Stimulated activated CD8-positive, alpha-beta memory T cell treated with anti-CD3 and anti-CD28 coated beads, Interleukin-15, amount 100 ng/mL, for 24 hours (primary cell): ENCODE measurements around the gene SIRT5.

Source experiments
- DNase-seq: peaks from one replicate; pipeline ENCODE4 v3.0.0-alpha.2; 2020; ENCODE audit warnings: low read depth

Gene SIRT5

GRCh38 chr6:13589801-13590200 is 15.4 kb downstream of the SIRT5 start:
- DNase-seq: no peak

DNA sequence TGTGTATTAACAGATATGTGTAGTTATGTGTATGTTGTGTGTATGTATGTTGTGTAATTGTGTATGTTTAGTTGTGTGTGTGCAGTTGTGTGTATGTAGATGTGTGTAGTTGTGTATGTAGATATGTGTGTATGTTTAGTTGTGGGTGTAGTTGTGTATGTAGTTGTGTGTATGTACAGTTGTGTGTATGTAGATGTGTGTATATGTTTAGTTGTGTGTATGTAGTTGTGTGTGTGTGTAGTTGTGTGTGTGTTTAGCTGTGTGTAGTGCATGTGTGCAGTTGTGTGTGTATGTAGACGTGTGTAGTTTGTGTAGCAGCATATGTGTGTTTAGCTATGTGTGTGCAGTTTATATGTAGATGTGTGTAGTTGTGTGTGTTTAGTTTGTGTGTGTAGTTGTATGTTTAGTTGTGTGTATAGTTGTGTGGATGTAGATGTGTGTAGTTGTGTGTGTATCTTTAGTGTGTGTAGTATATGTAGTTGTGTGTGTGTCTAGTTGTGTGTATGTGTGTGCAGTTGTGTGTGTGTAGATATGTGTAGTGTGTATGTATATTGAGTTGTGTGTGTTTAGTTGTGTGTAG is 16.3 kb downstream of the SIRT5 start:
- no peak for DNase-seq

DNA sequence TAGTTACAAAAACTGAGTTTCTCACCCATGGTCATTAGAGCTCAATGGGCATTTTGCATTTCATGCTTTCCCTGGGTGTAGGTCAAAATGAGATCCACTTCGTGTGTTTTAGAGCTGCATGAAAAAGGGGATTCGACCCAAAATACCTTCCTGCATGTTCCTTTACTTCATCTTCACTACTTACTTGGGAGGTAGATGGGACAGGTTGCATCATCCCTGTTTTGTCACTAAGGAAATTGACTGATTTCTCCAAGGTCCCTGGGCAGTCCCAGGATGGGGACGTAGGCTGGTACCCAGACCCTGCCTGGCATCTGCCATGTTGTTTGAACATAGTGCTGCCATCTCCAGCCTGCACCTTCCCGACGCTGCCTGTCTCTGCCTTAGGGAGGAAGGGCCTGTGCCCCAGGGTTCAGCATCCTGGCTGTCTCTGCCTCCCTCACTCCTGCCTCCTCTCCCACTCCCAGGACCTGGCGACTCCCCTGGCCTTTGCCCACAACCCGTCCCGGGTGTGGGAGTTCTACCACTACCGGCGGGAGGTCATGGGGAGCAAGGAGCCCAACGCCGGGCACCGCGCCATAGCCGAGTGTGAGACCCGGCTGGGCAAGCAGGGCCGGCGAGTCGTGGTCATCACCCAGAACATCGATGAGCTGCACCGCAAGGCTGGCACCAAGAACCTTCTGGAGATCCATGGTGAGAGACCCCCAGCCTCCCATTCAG is 17.0 kb downstream of the SIRT5 start:
- no peak for DNase-seq

GRCh38 chr6:13593103-13593502 is 18.7 kb downstream of the SIRT5 start:
- DNase-seq: no peak

DNA sequence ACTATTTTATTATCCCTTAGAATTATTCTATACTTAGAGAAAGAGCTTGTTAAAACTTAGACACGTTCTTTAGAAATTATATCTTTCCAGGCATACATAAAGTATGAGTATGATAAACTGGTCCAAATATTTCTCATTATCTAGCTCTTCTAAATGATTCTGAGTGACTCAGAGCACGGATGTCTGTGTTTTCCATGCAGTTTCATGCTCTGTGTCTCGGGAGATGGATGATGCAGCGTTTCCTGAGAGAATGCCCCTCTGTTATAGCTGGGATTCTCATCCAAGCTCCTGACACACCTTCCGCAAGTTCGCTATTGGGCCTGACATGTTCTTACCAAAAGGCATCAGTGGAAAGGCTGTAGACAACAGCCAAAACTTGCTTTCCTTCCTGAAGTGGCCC is 19.3 kb downstream of the SIRT5 start:
- DNase-seq: no peak

GRCh38 chr6:13597073-13597472 is 22.7 kb downstream of the SIRT5 start:
- DNase-seq: no peak

GRCh38 chr6:13600036-13600435 is 25.6 kb downstream of the SIRT5 start:
- DNase-seq: no peak

DNA sequence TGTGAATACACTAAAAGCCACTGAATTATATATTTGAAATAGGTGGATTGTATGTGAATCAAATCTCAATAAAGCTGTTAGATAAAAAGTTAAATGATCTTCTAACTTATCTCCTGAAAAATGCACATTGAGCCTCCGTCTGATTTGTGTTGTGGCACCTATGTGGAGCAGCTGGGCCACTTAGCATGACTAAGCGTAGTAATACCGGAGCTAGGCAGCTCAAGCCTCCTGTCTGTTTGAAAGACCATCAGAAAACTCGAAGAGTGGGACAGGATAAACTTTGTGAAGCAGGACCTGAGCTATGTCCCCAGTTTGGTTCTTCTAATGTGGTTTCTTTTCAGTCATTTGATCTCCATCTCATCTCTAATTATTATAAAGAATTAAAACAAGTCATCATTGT is 29.7 kb downstream of the SIRT5 start:
- DNase-seq: no peak

- DNase-seq: no peak
Observed at GRCh38 chr6:13604546-13605416, 30.4 kb downstream of the SIRT5 start.

GRCh38 chr6:13605634-13606033 is 31.2 kb downstream of the SIRT5 start:
- no peak for DNase-seq

DNA sequence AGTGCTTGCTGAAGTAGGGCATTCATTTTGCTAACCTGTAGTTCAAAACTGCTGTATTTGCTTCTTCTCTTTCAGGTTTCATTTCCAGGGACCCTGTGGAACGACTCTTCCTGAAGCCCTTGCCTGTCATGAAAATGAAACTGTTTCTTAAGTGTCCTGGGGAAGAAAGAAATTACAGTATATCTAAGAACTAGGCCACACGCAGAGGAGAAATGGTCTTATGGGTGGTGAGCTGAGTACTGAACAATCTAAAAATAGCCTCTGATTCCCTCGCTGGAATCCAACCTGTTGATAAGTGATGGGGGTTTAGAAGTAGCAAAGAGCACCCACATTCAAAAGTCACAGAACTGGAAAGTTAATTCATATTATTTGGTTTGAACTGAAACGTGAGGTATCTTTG is 37.3 kb downstream of the SIRT5 start:
- no peak for DNase-seq

DNA sequence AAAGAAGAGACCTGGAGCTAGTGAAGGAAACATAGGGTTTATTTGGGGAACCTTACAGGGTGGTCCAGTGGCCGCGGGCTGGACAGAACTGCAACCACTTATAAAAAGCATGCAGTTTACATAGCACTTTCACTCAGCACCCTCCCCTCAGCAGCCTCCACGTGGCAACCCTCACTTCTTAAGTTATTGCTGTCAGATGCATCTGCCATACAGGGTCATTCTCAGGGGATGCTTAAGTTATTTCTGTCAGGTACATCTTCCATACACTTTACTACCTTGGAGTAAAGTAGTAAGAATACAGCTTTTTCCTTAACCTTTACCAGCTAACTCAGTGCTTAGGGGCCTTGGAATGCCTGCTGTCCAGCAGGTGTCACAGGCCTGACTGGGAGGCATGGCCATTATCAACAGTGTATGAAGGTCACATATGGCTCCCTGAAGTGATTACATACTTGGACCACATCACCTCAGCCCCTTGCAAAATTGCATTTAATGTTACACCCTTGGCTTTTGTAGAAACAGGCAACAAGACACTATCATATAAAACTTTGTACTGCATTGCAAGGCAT is 38.7 kb downstream of the SIRT5 start:
- no peak for DNase-seq

DNA sequence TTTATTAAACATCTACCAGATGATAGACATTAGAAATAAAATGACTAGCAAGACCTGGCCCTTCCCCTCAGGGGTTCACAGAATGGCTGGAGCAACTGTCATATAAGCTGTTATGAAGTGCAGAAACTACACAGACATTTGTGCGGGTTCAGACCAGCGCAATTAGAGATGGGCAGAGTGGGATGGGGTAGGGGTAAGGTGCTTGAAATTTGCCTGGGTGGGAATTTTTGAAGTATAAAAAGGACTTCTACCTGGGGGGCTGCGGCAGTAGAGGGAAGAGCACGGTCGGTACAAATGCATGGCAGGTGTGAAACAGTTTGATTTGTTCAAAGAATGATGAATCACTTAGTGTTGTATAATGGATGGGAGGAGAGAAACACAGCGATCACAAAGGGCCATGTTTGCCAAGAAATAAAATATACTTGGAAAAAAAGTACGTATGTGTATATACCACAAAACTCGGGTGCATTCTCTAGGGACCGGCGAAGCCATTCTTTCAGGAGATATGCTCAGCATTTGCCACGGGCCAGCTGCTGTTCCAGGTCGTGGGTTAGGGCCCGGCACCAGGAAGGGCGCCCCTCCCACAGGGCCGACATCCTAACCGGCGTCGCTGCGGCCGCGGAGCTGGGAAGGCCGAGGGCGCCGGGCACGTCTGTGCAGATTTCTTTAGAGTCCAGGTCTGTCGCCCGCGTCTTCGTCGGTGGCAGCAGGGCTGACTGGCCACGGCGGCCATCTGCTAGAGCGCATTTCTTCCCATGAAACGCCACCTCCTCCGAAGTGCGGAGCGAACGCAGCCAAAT is 39.9 kb downstream of the SIRT5 start:
- peak; percentile 14 for DNase-seq

DNA sequence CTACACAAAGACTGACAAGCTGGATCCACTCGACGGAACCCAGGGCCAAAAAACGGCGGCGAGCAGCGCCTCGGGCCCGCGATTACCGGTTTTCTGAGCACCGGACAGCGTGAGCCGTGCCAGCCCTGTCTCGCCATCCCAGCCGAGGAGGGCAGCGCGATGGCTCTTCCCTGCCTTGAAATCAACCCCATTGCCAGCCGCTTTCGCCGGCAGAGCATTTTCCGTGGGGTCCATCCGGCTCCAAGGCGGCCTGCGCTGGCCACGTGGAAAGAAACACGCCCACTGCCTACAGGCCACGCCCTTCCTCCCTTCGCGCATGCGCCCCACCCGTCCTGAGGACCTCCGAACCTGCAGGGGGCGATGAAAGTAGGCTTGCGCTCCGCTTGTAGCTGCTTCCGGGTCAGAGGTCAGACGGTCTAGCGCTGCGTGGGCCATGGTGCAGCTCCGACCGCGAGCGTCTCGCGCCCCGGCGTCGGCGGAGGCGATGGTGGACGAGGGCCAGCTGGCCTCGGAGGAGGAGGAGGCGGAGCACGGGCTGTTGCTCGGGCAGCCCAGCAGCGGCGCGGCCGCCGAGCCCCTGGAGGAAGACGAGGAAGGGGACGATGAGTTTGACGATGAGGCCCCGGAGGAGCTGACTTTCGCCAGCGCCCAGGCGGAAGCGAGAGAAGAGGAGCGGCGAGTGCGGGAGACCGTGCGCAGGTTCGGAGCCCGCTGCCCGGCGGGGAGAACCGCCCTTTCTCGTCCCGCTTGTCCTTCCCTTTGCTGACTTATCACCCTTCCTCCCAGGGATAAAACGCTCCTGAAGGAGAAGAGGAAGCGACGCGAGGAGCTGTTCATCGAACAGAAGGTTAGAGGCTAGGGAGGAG is 40.8 kb downstream of the SIRT5 start, which contains the start of gene NOL7:
NOL7 (plus strand) TSS at position 410 of the 866 bp plus-strand sequence; CDS start at position 434, 24 bp downstream.
- DNase-seq: peak; percentile 96

- DNase-seq: peak; percentile 21
Observed at GRCh38 chr6:13615792-13616120, 41.4 kb downstream of the SIRT5 start.

DNA sequence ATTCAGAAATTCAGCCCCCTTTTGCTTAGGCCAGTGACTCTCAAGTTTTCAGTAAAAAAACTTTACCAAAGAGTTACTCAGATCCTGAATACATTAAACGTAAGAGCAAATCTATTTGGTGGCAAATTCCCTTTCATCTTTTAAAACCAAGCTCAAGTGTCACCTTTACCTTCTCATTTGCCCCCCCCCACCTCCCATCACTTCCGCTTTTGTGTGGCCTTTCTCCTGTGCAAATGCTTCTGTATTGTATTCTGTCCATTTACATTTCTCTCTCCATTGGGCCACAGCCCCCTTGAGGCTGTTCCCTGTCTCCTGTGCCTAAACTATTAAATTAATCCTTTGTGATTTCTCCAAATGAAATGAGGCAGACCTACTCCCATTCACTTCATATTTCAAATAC is 42.7 kb downstream of the SIRT5 start:
- no peak for DNase-seq

DNA sequence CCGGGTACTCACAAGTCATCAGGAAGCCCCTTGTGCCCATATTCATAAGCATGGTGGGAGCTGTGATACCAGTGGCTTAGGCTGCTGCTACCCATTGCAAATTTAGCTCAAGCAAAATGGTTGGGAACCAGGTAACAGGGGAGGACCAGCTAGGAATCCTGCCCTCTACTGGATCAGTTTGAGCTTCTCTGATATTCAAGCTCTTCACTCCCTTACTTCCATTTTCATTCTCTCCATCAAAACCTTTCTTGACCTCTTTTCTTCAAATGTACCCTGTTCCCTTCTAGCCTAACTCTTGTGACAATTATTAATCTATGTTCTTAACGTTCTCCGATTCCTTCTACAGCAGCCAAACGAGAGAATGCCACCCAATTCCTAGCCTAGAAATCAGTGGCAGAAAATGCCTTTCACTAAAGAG is 50.5 kb downstream of the SIRT5 start:
- DNase-seq: no peak

DNA sequence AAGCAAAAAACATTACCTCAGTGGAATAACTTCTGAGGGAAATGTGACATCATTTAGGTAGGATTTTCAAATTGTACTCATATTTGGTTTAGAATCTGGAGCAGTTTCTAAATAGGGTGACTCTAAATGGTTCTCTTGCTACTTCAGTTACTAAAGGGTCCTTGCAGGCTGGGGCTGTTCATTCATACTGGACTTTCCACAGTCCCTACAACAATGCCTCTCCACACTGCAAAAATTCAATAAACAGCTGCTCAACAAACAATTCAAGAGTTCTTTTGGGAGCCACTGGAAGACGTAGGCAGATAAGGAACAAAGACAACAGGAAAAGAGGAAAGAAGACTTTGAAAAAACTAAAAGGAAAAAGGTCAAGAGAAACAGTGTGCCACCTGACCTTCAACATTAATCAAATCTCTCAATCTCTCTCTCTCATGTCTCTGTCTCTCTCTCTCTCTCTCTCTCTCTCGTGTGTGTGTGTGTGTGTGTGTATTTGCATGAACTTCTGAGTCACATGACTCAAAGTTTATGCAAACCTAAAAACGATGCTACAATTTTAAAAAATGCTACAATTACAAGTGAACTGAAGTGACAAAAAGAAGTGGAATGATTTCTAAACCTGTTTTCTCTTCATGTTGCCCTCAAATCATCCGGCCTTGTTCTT is 55.2 kb downstream of the SIRT5 start:
- no peak for DNase-seq

DNA sequence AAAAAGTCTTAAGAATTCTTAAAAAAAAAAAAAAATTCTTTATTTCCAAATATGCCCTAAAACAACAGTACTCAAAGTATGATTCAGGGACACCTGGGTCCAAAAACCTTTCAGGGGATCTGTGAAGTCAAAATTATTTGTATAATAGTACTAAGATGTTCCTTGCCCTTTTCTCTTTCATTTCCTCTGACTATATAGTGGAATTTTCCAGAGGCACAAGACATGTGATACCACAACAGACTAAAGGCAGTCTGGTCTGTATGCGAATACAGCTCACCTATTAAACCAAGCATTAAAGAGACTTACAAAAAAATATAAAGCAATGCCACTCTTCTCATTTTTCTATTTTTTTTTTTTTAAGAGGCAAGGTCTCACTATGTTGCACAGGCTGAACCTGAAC is 56.1 kb downstream of the SIRT5 start:
- DNase-seq: no peak

DNA sequence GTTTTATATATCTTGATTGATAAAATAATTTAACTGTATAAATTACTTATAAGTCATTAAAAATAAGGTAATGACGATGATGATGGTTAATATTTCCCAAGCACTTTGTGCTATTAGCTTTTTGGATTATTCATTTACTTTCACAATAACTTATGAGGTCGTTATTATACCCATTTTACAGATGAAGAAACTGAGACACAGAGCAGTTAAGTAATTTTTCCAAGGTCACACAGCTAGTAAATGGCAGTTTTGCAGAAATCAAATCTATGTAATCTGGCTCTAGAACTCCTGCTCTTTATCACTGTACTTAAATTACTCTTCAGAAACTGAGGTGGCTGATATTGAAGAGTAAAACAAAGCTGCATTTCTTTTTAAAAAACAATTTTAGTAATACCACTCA is 58.9 kb downstream of the SIRT5 start:
- no peak for DNase-seq
